ENCODE data around the gene CHEK1.

The CHEK1 gene

DNA sequence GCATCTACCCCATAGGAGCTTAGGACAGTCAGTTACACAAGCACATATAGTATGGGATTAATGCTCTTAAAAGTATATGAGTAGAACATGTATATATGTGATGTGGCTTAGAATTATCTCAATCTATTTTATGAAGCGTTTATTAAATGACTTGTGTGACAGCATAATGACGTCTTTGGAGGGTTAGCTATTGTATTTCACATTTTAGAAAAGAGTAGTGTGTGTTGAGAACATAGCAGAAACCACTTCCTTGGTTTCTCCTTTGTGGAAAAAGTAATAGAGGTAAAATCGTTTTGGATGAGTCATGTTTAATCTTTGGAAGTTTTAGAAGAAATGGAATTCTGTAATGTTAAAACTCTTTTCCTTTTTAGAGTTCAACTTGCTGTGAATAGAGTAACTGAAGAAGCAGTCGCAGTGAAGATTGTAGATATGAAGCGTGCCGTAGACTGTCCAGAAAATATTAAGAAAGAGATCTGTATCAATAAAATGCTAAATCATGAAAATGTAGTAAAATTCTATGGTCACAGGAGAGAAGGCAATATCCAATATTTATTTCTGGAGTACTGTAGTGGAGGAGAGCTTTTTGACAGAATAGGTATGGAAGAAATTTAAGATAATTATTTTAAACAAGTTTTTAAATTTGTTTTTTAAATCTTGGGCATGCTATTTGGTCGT lies 2.4 kb downstream of the CHEK1 start:
- DNase-seq = no peak

DNA sequence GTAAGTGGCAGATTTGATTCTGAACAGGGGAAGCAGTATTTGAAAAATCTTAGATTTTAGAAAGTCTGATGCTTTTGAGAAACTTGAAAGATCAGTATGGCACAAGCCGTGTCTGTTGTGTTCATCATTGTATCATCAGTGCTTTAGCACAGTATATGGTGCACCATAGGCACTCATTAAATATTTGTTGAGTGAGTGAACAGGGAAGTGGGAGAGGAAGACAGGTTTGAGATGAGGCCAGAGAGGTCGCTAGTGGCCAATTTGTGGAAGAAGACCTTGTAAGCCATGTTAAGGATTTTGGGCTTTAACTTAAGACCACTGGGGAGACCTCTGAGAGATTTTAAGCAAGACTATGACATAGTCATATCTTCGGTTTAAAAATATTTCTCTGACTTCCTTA lies 12.9 kb downstream of the CHEK1 start:
- DNase-seq = no peak

DNA sequence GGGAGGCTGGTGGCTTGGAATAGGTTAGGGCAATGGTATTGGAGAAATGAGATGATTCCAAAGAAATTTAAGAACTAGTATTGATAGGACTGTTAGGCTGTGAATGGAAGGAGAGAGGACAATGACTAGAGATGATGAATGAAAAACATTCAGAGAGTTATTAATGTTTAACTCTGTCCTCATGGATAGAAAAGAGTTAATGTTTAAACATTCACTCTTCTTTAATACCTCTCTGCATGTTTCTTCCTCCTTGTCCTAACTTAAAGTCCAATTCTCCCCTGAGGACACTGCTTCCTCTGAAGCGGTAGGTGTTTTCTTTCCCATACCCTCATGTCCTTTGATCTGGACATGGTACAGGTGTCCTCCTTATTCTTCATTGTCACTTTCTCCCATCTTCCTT lies 13.4 kb downstream of the CHEK1 start:
- no peak for DNase-seq

GRCh38 chr11:125645871-125646270 lies 20.9 kb downstream of the CHEK1 start:
- no peak for DNase-seq

GRCh38 chr11:125649465-125650166 lies 24.7 kb downstream of the CHEK1 start:
- no peak for DNase-seq

- no peak for DNase-seq
Measured at GRCh38 chr11:125662689-125663088, 37.7 kb downstream of the CHEK1 start.

DNA sequence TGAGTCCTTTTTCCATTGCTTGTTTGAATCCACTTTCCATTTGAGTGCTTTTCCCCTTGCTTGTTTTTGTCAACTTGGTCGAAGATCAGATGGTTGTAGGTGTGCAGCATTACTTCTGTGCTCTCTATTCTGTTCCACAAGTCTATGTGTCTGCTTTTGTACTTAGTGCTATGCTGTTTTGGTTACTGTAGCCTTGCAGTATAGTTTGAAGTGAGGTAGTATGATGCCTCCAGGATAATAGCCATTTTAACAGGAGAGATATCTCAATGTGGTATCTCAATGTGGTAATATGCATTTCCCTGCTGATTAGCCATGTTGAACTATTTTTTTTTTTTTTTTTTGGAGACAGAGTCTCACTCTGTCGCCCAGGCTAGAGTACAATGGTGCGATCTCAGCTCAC lies 38.9 kb downstream of the CHEK1 start:
- no peak for DNase-seq

DNA sequence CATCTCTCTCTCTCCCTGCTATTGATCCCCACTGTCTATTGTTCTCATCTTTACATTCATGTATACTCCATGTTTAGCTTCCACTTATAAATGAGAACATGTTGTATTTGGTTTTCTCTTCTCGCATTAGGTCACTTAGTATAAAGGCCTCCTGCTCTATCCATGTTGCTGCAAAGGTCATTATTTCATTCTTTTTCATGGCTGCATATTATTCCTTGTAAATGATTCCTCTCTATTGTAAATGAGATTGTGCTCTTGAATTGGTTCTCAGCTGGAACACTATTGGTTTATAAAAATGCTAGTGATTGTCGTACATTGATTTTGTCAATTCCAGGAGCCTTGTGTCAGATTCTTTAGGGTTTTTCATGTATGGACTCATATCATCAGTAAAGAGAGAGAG lies 42.2 kb downstream of the CHEK1 start:
- no peak for DNase-seq

DNA sequence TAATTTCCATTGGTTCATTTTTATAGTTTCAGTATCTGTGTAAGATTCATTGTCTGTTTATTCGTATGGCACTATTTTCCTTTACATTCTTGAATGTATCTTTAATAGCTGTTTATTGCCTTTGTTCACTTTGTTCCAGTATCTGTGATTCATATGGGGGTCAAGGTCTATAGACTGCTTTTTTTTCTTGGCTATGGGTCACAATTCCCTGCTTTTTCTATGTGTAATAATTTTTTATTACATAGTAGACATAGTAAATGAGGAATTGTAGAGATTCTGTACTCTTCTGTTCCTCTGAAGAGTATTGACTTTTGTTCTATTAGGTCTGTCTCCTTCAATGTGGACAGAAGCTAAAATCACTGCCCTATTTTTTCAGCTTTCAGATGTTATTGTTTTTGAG lies 45.2 kb downstream of the CHEK1 start:
- no peak for DNase-seq

- DNase-seq = no peak
Measured at GRCh38 chr11:125671561-125671960, 46.6 kb downstream of the CHEK1 start.

GRCh38 chr11:125674210-125674609 lies 49.2 kb downstream of the CHEK1 start:
- DNase-seq = no peak

GRCh38 chr11:125675196-125675595 lies 50.2 kb downstream of the CHEK1 start:
- no peak for DNase-seq

- DNase-seq = no peak
Measured at GRCh38 chr11:125679397-125679796, 54.4 kb downstream of the CHEK1 start.

DNA sequence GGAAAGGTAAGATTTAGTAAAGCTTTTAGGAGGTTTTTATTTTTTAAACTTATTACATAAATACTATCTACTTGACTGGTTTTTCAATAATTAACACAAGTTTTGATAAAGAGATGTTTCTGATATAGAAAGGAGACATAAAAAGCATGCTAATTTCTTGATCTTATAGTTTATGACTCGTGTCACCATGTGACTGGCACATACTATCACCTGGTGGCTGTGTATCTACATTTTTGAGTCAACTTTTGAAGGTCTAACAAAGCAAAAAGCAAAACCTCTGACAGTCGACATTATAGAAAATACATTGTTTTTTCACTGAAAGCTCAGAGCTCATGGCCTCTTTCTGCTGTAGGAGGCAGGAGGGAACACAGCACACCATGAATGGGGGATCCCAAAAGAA lies 54.9 kb downstream of the CHEK1 start:
- DNase-seq = no peak

- DNase-seq = no peak
Measured at GRCh38 chr11:125680747-125681146, 55.8 kb downstream of the CHEK1 start, which contains the start of gene ACRV1. Gene ACRV1, minus strand, starts transcription at chr11:125680847. Its CDS starts 67 bp downstream, at chr11:125680780.

GRCh38 chr11:125685228-125685627 lies 60.3 kb downstream of the CHEK1 start:
- DNase-seq = no peak

- no peak for DNase-seq
Measured at GRCh38 chr11:125688066-125688465, 63.1 kb downstream of the CHEK1 start.

DNA sequence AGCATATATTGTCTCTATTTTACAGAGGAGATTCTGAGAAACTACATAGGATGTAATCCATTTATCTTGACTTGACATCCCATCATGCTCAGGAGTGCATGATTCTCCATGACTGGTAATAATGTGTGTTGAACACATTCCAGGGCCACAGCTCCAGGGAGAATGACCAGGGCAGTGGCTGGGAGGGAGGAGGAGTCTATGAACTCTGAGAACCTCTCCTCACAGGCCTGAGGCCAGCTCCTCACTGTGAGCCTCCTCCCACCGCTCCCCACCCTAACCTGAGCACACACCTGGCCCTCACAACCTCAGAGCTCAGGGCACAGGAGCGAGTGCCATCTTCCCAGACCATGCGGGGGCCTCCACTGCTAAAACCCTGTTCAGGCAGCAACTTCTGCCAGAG lies 63.7 kb downstream of the CHEK1 start:
- DNase-seq = no peak

- DNase-seq = no peak
Measured at GRCh38 chr11:125689274-125689859, 64.4 kb downstream of the CHEK1 start.

- no peak for DNase-seq
Measured at GRCh38 chr11:125690006-125690405, 65.0 kb downstream of the CHEK1 start.

- no peak for DNase-seq
Measured at GRCh38 chr11:125692887-125693286, 67.9 kb downstream of the CHEK1 start.

- no peak for DNase-seq
Measured at GRCh38 chr11:125694951-125695350, 70.0 kb downstream of the CHEK1 start.

GRCh38 chr11:125701018-125701610 lies 76.2 kb downstream of the CHEK1 start:
- DNase-seq = no peak
